Measurements from ENCODE around the gene COPS4. TPM values are rescaled to one million over a fixed set of nuclear protein-coding genes. Genes with fewer than 3 reads are reported as not detected.

The COPS4 gene
- total and polyA plus RNA-seq, 2 of the 8 experiments (the other 6 are each of a cell fraction or from before 2014, with no cell fraction given), result 14.9 to 28.3 TPM

- no peak for TF ChIP-seq E2F6 (IDR thresholded peaks at IDR 0.05)
- no peak for TF ChIP-seq BRCA1 (IDR thresholded peaks at IDR 0.05; ENCODE audit: low read depth, low read length)
- no peak for TF ChIP-seq KDM4A (IDR thresholded peaks at IDR 0.05; ENCODE audit: low read depth, low read length, severe bottlenecking)
- no peak for TF ChIP-seq POLR2A (IDR thresholded peaks at IDR 0.05; ENCODE audit: control extremely low read depth in 1 of 2, low read depth in 2 of 2, low read length in 2 of 2)
- TF ChIP-seq CHD1 (IDR thresholded peaks at IDR 0.05; ENCODE audit: low read depth, low read length), result no peak
- no peak for TF ChIP-seq SP1 (IDR thresholded peaks at IDR 0.05; ENCODE audit: low read depth, low read length)
- no peak overlapping the region for H2BK5ac ChIP-seq (ENCODE audit: low read depth, low read length)
- no peak overlapping the region for H2BK15ac ChIP-seq (ENCODE audit: low read length)
- no peak overlapping the region for H3K9ac ChIP-seq (replicated peaks in 1 of 4; ENCODE audit: extremely low read depth in 1 of 4, low read depth in 3 of 4, low read length in 3 of 4)
- H4K20me1 ChIP-seq (replicated peaks in 1 of 2; ENCODE audit: control insufficient read depth in 1 of 2, insufficient read depth in 2 of 2, low read length in 2 of 2), result no peaks in the 10 kb centered on the region
- H2BK120ac ChIP-seq (replicated peaks; ENCODE audit: low read depth, low read length), result no peak overlapping the region
- H3K4me1 ChIP-seq (replicated peaks in 1 of 4; ENCODE audit: control insufficient read depth in 3 of 4, insufficient read depth in 4 of 4, low read length in 3 of 4), result no peaks in the 10 kb centered on the region
- H3K4me3 ChIP-seq (ENCODE audit: extremely low read depth in 1 of 4, insufficient read depth in 2 of 4, low read depth in 3 of 4, low read length in 4 of 4), result no peak overlapping the region
- H3K79me1 ChIP-seq (ENCODE audit: low read depth, low read length), result no peaks in the 10 kb centered on the region
- H4K5ac ChIP-seq (ENCODE audit: insufficient read length, low read depth, low read length), result no peak overlapping the region
- H4K91ac ChIP-seq (replicated peaks; ENCODE audit: insufficient read length, low read length), result no peak overlapping the region
- no peaks in the 10 kb centered on the region for H3K27me3 ChIP-seq (replicated peaks in 1 of 4; ENCODE audit: control insufficient read depth in 3 of 4, extremely low read depth in 1 of 4, insufficient read depth in 3 of 4, low read length in 3 of 4)
- H3K27ac ChIP-seq (ENCODE audit: low read depth, low read length), result no peak overlapping the region
- H3K9me3 ChIP-seq (ENCODE audit: insufficient read depth in 2 of 2, low read depth in 1 of 2, low read length in 1 of 2), result no peaks in the 10 kb centered on the region
- DNase-seq (ENCODE audit: low read depth in 1 of 2, low spot score in 2 of 2), result no peak
- H3K23me2 ChIP-seq (ENCODE audit: low read depth, low read length), result no peaks in the 10 kb centered on the region
- no peak overlapping the region for H3K14ac ChIP-seq (ENCODE audit: insufficient read length)
- ChIA-PET POLR2A (ENCODE audit: partially characterized antibody) (no interaction called here), CTCF (ENCODE audit: partially characterized antibody) (no interaction called here)
- H2AFZ ChIP-seq (ENCODE audit: low read length), result no peak overlapping the region
- no peak overlapping the region for H3K4me2 ChIP-seq (ENCODE audit: insufficient read depth in 1 of 2, low read depth in 2 of 2, low read length in 2 of 2)
- no peak overlapping the region for H3K18ac ChIP-seq (ENCODE audit: extremely low read depth, low read length)
- H4K8ac ChIP-seq (ENCODE audit: extremely low read depth, insufficient read depth, low read length), result no peak overlapping the region
- no peak overlapping the region for H3K56ac ChIP-seq (replicated peaks; ENCODE audit: insufficient read length, low read depth, low read length)
- no peaks in the 10 kb centered on the region for H3K79me2 ChIP-seq (ENCODE audit: control insufficient read depth in 1 of 2, insufficient read depth in 2 of 2, low read length in 2 of 2)
- H3K23ac ChIP-seq (ENCODE audit: insufficient read length), result no peak overlapping the region
- no peak overlapping the region for H3K4ac ChIP-seq (replicated peaks; ENCODE audit: insufficient read length, low read depth, low read length)
- H2BK12ac ChIP-seq (ENCODE audit: low read depth, low read length), result no peak overlapping the region
- H2BK20ac ChIP-seq (ENCODE audit: low read length), result no peak overlapping the region
- no peaks in the 10 kb centered on the region for H3K36me3 ChIP-seq (ENCODE audit: control insufficient read depth in 2 of 4, insufficient read depth in 4 of 4, low read length in 3 of 4)
- H2AK5ac ChIP-seq (ENCODE audit: low read depth, low read length), result no peak overlapping the region
- FAIRE-seq, result no peak
Measured at GRCh38 chr4:82998898-82999297, 36.1 kb upstream of the COPS4 start.
